HG03432 (cell line): ENCODE results near the gene OSBPL1A.
"Not testable (repeated sequence)": the region's sequence is repeated elsewhere in the genome, so short reads cannot be mapped to it uniquely, and the experiment has no call there.

Experiments used
- ATAC-seq: cut with Tn5 transposase; IDR thresholded peaks from one replicate; pipeline ENCODE4 v1.9.1; 2021; ENCODE audit warnings: mild to moderate bottlenecking, moderate library complexity; ENCODE audit not compliant: unreplicated experiment

OSBPL1A gene

GRCh38 chr18:24398540-24398939, 916 bp upstream of the OSBPL1A start:
- ATAC-seq = no peak

DNA sequence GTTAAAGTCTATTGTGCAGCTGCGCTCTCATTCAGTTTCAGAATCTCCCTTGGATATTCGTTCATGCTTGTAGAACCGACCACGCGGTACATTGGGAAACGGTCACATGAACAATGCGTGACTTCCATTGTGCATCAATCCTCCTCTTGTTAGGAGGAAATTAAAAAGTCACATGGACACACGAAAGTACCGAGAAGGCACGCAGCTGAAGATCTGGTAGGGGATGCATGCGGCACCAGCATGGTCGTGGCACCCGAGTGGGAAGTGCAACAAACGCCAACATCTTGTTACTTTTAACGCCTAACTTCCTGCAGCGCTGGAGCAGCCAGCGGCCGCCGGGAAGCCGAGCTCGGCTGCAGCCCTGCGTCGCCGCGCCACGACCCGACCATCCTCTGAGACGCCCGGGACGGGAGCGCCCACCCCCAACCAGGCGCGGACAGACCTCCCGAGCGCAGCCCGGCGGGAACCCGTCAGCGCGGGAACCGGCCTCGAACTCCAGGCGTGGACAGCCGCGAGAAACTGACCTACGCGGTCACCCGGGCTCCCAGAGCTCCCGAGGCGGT, 412 bp downstream of the OSBPL1A start:
- ATAC-seq = peak; percentile 35

DNA sequence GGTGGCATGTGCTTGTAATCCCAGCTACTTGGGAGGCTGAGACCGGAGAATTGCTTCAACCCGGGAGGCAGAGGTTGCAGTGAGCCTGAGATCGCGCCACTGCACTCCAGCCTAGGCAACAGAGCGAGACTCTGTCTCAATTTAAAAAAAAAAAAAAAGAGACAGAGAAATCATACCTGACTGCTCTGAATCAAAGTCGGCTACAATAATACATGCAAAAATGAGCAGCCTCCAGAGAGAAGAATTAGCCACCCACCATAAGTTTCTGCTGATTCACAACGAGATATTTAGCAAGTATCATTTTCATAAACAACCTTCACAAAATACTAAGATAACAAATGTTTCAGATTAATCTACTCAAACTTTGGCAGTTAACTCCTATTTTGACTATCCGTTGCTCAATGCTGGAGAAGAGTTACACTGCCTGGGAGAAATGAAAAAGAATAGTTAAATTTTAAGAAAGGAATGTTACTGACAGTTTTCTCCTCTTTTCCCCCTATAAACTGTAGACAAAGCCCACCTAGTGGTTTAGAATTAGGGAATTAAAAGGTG, 1.5 kb downstream of the OSBPL1A start:
- no peak for ATAC-seq

- ATAC-seq = no peak
Measured at GRCh38 chr18:24395049-24395795, 2.4 kb downstream of the OSBPL1A start.

DNA sequence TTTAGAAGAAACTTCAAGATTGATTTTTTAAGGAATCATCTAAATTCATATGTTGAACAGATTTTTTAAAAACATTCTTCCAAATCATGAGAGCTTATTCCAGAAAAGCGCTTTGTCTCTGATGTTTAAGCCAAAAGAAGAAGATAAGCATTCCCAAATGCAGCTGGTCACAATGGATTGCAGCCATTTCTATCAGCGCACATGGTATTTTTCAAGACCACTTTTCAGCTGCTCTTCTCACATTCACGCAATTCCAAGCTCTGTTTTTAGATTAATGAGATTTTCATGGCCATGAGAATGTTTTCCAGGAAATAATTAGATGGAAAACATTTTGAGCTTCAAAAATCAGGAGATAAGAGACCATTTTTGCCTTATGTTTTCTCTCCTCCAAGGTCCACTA, 8.7 kb downstream of the OSBPL1A start:
- ATAC-seq = no peak

DNA sequence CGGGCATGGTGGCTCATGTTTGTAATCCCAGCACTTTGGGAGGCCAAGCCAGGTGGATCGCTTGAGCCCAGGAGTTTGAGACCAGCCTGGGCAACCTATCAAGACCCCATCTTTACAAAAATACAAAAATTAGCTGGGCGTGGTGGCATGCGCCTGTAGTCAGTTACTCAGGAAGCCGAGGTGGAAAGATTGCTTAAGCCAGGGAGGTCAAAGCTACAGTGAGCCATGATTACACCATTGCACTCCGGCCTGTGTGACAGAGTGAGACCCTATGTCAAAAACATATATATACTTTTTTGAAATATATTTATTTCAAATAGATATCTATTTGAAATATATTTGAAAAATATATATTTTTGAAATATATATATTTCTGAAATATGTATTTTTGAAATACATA, 10.9 kb downstream of the OSBPL1A start:
- no peak for ATAC-seq

DNA sequence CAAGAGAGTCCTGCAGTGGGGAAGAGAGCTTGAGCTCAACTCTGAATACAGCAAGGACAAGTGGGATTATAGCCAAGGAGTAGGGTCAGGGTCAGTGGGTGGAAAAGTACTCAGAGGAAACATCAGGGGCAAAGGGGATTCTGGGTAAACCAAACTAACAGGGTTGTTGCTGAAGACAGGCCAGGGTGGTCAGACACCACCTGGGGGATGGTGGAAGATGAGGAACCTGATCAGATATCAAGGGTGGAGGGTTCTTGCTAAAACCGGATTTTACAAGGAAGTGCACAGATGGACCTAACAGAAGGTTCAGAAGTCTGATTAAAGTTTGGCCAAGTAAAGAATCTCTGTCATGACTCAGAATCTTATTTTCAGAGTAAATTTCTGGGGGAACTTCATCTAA, 16.5 kb downstream of the OSBPL1A start:
- no peak for ATAC-seq

- ATAC-seq = no peak
Measured at GRCh38 chr18:24380163-24380747, 17.4 kb downstream of the OSBPL1A start.

GRCh38 chr18:24378598-24378997, 19.0 kb downstream of the OSBPL1A start:
- ATAC-seq = no peak

GRCh38 chr18:24376531-24376930, 21.1 kb downstream of the OSBPL1A start:
- not testable (repeated sequence) for ATAC-seq

DNA sequence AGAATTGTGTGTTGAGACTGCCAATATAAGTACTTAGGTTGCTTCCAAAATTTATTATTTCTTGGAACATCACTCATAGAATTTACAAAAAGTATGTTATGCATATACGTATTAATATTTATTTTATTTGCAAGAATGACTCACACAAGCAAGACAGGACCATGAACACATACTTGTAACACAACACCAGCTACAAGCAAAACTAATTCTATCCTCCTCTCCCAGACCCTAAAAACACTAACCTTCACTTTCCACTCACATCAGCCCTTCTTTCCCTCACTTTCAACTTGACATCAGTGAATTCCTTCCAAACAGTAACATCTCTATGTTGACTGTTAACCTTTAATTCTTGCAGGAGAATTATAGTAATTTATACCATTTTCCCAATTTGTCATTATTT, 24.3 kb downstream of the OSBPL1A start:
- ATAC-seq = no peak

DNA sequence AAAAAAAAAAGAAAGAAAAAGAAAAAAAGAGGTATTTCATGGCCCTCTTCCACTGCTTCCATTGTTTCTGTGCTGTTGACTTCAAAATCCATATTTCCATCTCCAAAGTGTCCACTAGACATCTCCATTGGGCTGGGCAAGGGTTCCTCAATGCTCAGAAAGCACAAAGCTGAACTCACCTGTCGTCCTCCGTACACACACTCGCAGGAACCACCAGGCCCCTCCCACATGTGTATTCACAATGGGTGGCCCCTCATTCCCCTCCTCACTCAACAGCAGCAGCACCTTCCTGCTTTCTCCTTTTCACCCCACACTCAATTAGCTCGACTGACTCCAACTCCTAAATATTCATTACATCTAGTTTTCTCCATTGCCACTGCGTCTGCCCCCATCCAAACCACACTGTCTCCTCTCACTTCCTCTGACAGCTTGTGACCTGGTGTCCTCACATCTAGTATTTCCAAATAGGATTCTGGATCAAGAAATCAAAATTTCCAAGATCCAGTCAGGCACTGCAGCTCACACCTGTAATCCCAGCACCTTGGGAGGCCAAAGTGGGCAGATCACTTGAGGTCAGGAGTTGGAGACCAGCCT, 25.2 kb downstream of the OSBPL1A start:
- no peak for ATAC-seq

DNA sequence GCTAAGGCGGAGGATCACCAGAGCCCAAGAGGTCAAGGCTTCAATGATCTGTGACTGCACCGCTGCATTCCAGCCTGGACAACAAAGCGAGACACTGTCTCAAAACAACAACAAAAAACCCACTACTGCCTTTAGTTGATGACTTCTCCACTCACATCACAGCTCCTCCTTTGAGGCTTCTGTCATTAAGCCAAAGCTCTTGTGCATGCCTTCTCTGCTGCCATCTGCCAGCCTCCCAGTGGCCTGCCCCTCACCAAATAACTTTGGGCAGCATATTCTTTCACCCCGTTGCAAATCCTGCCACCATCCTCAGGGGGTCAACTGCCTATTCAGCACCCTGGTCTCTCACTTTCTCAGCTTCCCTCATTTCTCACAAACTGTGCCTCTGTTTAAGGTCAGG, 27.5 kb downstream of the OSBPL1A start:
- no peak for ATAC-seq

DNA sequence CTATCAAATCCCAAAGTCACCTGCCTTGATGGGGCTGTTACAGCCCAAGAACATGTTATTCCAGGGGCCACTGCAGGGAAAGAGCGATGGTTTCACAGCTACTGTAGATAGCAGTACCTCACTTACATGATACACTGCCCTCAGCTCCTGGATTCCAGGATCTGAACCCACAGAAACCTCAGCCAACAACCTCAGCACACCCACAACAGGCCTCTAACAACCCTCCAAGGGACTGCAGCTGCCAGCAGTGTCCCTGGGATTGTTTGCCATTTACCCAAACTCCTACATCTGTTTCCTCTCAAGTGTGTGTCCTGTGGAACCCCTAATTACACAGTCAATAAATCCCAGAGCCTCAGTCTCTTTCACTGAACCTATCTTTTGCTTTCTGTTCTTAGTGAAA, 28.2 kb downstream of the OSBPL1A start:
- no peak for ATAC-seq

GRCh38 chr18:24368749-24369148, 28.9 kb downstream of the OSBPL1A start:
- no peak for ATAC-seq

DNA sequence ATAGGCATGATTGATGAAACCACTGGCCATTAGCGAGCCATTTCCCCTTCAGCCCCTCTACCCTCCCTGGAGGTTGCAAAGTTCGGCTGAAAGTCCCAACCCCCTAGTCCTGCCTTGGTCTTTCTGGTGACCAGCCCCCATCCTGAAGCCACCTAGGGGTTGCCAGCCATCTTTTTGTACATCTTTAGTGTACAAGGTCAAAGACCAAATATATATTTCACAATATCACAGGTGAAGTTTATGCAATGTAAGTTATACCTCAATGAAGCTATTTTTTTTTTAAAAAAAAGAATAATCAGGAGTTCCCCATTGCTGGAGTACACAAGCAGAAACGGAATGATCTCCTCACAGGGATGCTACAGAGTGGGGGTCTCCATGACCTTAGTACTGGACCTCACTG, 31.3 kb downstream of the OSBPL1A start:
- no peak for ATAC-seq

- no peak for ATAC-seq
Measured at GRCh38 chr18:24364177-24364576, 33.4 kb downstream of the OSBPL1A start.

DNA sequence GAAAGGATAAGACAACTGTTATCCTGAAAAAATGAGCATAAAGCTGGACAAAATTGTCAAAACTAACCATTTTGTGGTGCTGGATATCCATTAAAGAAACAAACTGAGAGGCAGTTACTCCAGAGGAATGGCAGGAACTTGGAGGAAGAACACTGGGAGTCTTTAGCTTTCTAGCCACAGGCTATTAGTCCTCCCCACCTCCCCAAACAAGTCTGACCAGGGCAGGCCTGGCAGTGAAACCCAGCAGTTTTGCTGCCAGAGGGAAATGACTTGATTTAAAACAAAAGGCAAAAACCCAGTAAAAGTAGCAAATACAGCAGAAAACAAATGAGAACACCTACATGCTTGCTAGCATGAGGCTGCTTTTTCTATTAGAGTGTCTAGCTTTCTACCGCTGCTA, 34.9 kb downstream of the OSBPL1A start:
- ATAC-seq = no peak

DNA sequence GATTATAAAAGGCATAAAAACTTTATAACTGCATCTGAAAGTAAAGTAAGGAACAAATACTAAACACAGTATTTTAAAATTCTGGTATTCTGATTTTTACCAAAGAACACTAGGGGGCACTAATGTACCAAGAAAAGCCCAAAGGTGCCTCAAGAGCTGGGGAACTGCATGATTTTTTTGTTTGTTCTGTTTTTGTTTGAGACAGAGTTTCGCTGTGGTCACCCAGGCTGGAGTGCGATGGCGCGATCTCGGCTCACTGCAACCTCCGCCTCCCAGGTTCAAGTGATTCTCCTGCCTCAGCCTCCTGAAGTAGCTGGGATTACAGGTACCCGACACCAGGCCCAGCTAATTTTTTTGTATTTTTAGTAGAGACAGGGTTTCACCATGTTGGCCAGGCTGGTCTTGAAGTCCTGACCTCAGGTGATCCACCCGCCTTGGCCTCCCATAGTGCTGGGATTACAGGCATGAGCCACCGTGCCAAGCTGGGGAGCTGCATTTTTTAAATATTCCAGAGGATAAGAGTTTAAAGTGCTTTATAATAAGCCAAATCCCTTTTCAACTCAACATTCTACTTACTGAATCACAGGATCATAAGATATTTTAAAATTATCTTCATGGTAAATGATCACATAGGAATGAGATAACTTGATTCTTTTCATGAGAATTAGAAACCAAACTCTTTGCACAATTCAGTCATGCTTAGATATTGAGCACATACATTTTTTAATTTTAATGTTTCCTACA, 37.7 kb downstream of the OSBPL1A start:
- peak; percentile 70 for ATAC-seq

- ATAC-seq = no peak
Measured at GRCh38 chr18:24354278-24354677, 43.3 kb downstream of the OSBPL1A start.

GRCh38 chr18:24346254-24346653, 51.4 kb downstream of the OSBPL1A start:
- no peak for ATAC-seq
